Embryonic facial prominence (tissue), 1 donor: Measurements from ENCODE around the gene AJUBA.
"Not testable (repeated sequence)": the region's sequence is repeated elsewhere in the genome, so short reads cannot be mapped to it uniquely, and the experiment has no call there.

Experiments used
- DNase-seq: peaks from one replicate; pipeline ENCODE4 v3.0.0-alpha.2; 2016; ENCODE audit errors: extremely low spot score

Gene AJUBA

GRCh38 chr14:22979748-22980392 lies 2.5 kb downstream of the AJUBA start:
- DNase-seq = no peak

GRCh38 chr14:22978981-22979671 lies 3.2 kb downstream of the AJUBA start:
- no peak for DNase-seq

- DNase-seq = no peak
Observed at GRCh38 chr14:22978487-22978837, 3.9 kb downstream of the AJUBA start.

- DNase-seq = no peak
Observed at GRCh38 chr14:22977684-22978486, 4.5 kb downstream of the AJUBA start.

- no peak for DNase-seq
Observed at GRCh38 chr14:22977434-22977683, 5.0 kb downstream of the AJUBA start.

GRCh38 chr14:22976620-22977433 lies 5.5 kb downstream of the AJUBA start:
- no peak for DNase-seq

GRCh38 chr14:22974530-22975313 lies 7.6 kb downstream of the AJUBA start:
- no peak for DNase-seq

- DNase-seq = no peak
Observed at GRCh38 chr14:22973217-22974032, 8.9 kb downstream of the AJUBA start.

- DNase-seq = no peak
Observed at GRCh38 chr14:22972313-22972930, 9.9 kb downstream of the AJUBA start.

GRCh38 chr14:22971152-22971551 lies 11.2 kb downstream of the AJUBA start:
- no peak for DNase-seq

GRCh38 chr14:22966783-22967269 lies 15.5 kb downstream of the AJUBA start:
- no peak for DNase-seq

GRCh38 chr14:22965916-22966782 lies 16.2 kb downstream of the AJUBA start:
- DNase-seq = not testable (repeated sequence)

GRCh38 chr14:22962061-22962676 lies 20.2 kb downstream of the AJUBA start:
- DNase-seq = no peak

- no peak for DNase-seq
Observed at GRCh38 chr14:22955702-22956569, 26.4 kb downstream of the AJUBA start.

- no peak for DNase-seq
Observed at GRCh38 chr14:22952418-22952817, 29.9 kb downstream of the AJUBA start.

GRCh38 chr14:22951795-22952194 lies 30.6 kb downstream of the AJUBA start:
- DNase-seq = not testable (repeated sequence)

- no peak for DNase-seq
Observed at GRCh38 chr14:22945642-22946041, 36.7 kb downstream of the AJUBA start.

GRCh38 chr14:22939684-22940083 lies 42.7 kb downstream of the AJUBA start:
- no peak for DNase-seq
